HepG2 (cell line): Measurements from ENCODE around the gene UBR4.

ENCODE experiments used
- MXD4 ChIP-seq: IDR thresholded peaks from 2 replicates; pipeline ENCODE4 v1.6.1; 2016; ENCODE audit warnings: mild to moderate bottlenecking, missing biosample characterization, missing genetic modification reagents
- NAIF1 ChIP-seq: sonication (generic); formaldehyde crosslinking; IDR thresholded peaks from 2 replicates; pipeline ENCODE4 v1.5.0; 2020; ENCODE audit warnings: mild to moderate bottlenecking, missing genetic modification reagents, borderline replicate concordance
- TF ChIP-seq, protein P1 (sequence below), 2 experiments: sonication (generic) in 1 of 2; formaldehyde crosslinking in 1 of 2; IDR thresholded peaks; 2 replicates each; pipeline versions ENCODE4 v1.4.0 to v1.6.1; 2018 to 2020; ENCODE audit warnings: missing genetic modification reagents in 2 of 2, borderline replicate concordance in 1 of 2, low read depth in 1 of 2, mild to moderate bottlenecking in 1 of 2, missing biosample characterization in 1 of 2
- TF ChIP-seq, protein P2 (sequence below): sonication (generic); formaldehyde crosslinking; IDR thresholded peaks from 2 replicates; pipeline ENCODE4 v1.5.0; 2020; ENCODE audit warnings: mild to moderate bottlenecking, missing genetic modification reagents, moderate library complexity
- TF ChIP-seq, protein P3 (sequence below): fragments of 450-650 bp; IDR thresholded peaks from 2 replicates; pipeline ENCODE4 v1.6.1; 2016

DNA sequence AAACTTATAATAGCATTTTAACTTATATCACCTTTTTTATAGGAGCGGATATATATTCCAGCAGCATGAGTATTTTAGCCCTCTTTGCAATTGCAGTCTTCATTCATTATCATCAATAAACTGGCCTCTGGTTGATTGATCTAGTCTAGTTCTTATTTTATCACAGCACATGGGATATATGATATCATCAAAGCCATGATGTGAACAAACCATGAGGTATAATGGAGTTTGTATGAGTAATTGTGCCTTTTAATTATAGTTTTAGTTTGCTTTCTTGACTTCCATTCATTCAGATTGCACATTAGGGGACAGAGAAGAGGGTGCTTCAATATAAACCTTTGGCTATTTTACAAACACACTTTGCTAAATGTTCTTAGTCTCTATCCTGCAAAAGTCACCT, 3.5 kb upstream of the UBR4 start:
- TF ChIP-seq, protein P1, sequence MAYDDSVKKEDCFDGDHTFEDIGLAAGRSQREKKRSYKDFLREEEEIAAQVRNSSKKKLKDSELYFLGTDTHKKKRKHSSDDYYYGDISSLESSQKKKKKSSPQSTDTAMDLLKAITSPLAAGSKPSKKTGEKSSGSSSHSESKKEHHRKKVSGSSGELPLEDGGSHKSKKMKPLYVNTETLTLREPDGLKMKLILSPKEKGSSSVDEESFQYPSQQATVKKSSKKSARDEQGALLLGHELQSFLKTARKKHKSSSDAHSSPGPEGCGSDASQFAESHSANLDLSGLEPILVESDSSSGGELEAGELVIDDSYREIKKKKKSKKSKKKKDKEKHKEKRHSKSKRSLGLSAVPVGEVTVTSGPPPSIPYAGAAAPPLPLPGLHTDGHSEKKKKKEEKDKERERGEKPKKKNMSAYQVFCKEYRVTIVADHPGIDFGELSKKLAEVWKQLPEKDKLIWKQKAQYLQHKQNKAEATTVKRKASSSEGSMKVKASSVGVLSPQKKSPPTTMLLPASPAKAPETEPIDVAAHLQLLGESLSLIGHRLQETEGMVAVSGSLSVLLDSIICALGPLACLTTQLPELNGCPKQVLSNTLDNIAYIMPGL (CRISPR knock-in tag; IDR thresholded peaks at IDR 0.05; ENCODE audit: borderline replicate concordance in 1 of 2, low read depth in 1 of 2), result no peak
- TF ChIP-seq MXD4 (CRISPR knock-in tag), result no peak
- TF ChIP-seq, protein P2, sequence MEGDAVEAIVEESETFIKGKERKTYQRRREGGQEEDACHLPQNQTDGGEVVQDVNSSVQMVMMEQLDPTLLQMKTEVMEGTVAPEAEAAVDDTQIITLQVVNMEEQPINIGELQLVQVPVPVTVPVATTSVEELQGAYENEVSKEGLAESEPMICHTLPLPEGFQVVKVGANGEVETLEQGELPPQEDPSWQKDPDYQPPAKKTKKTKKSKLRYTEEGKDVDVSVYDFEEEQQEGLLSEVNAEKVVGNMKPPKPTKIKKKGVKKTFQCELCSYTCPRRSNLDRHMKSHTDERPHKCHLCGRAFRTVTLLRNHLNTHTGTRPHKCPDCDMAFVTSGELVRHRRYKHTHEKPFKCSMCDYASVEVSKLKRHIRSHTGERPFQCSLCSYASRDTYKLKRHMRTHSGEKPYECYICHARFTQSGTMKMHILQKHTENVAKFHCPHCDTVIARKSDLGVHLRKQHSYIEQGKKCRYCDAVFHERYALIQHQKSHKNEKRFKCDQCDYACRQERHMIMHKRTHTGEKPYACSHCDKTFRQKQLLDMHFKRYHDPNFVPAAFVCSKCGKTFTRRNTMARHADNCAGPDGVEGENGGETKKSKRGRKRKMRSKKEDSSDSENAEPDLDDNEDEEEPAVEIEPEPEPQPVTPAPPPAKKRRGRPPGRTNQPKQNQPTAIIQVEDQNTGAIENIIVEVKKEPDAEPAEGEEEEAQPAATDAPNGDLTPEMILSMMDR, result no peak
- TF ChIP-seq, protein P3, sequence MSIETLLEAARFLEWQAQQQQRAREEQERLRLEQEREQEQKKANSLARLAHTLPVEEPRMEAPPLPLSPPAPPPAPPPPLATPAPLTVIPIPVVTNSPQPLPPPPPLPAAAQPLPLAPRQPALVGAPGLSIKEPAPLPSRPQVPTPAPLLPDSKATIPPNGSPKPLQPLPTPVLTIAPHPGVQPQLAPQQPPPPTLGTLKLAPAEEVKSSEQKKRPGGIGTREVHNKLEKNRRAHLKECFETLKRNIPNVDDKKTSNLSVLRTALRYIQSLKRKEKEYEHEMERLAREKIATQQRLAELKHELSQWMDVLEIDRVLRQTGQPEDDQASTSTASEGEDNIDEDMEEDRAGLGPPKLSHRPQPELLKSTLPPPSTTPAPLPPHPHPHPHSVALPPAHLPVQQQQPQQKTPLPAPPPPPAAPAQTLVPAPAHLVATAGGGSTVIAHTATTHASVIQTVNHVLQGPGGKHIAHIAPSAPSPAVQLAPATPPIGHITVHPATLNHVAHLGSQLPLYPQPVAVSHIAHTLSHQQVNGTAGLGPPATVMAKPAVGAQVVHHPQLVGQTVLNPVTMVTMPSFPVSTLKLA, result no peak
- no peak for TF ChIP-seq NAIF1 (CRISPR knock-in tag)
